ENCODE measurements around the gene SLC25A21. TPM values are rescaled to one million over a fixed set of nuclear protein-coding genes. Genes with fewer than 3 reads are reported as not detected.

SLC25A21 gene
- total and polyA plus RNA-seq, 5 donors, result 0.84 to 1.9 (median 1.3) TPM

GRCh38 chr14:37116933-37117849 is 55.2 kb downstream of the SLC25A21 start:
- Histone ChIP-seq H3K4me1 (ENCODE audit: control insufficient read depth, insufficient read depth, low read length) (no peaks in the 10 kb centered on the region), H3K9me3 (ENCODE audit: control insufficient read depth, low read length) (no peaks in the 10 kb centered on the region), H3K4me3 (ENCODE audit: low read length) (no peak overlapping the region), H3K27me3 (ENCODE audit: control insufficient read depth, insufficient read depth) (no peaks in the 10 kb centered on the region), H3K27ac (ENCODE audit: low read length) (no peak overlapping the region)
- ATAC-seq, result no peak
- 78% methylated on average over 5 of the region's 5 CpGs for WGBS
- DNase-seq, result no peak
- intact Hi-C loops (cut with DNase I), result no loop called here

GRCh38 chr14:37115406-37115805 is 57.0 kb downstream of the SLC25A21 start:
- Histone ChIP-seq H3K27me3 (ENCODE audit: control insufficient read depth, insufficient read depth) (no peaks in the 10 kb centered on the region), H3K27ac (ENCODE audit: low read length) (no peak overlapping the region), H3K9me3 (ENCODE audit: control insufficient read depth, low read length) (no peaks in the 10 kb centered on the region), H3K4me3 (ENCODE audit: low read length) (no peak overlapping the region), H3K4me1 (ENCODE audit: control insufficient read depth, insufficient read depth, low read length) (no peaks in the 10 kb centered on the region)
- 78% methylated on average over 1 of the region's 1 CpG for WGBS
- no peak for DNase-seq
- intact Hi-C loops (cut with DNase I), result no loop called here
- no peak for ATAC-seq

- no peak overlapping the region for H3K27ac ChIP-seq (ENCODE audit: low read length)
- no peaks in the 10 kb centered on the region for H3K9me3 ChIP-seq (ENCODE audit: control insufficient read depth, low read length)
- no peaks in the 10 kb centered on the region for H3K4me1 ChIP-seq (ENCODE audit: control insufficient read depth, insufficient read depth, low read length)
- no peak overlapping the region for H3K4me3 ChIP-seq (ENCODE audit: low read length)
- no peak for DNase-seq
- H3K27me3 ChIP-seq (ENCODE audit: control insufficient read depth, insufficient read depth), result no peaks in the 10 kb centered on the region
- ATAC-seq, result no peak
- WGBS, result 73% methylated on average over 3 of the region's 3 CpGs
- intact Hi-C loops (cut with DNase I), result no loop called here
These were observed 57.8 kb downstream of the SLC25A21 start for GRCh38 chr14:37114559-37114958.

- ATAC-seq, result no peak
- no peak for DNase-seq
- Histone ChIP-seq H3K4me3 (ENCODE audit: low read length) (no peak overlapping the region), H3K4me1 (ENCODE audit: control insufficient read depth, insufficient read depth, low read length) (no peaks in the 10 kb centered on the region), H3K9me3 (ENCODE audit: control insufficient read depth, low read length) (no peaks in the 10 kb centered on the region), H3K27ac (ENCODE audit: low read length) (no peak overlapping the region), H3K27me3 (ENCODE audit: control insufficient read depth, insufficient read depth) (no peaks in the 10 kb centered on the region)
- WGBS, result 82% methylated on average over 3 of the region's 3 CpGs
- intact Hi-C loops (cut with DNase I), result no loop called here
These were observed 58.4 kb downstream of the SLC25A21 start for GRCh38 chr14:37114002-37114401.

GRCh38 chr14:37098132-37098531 is 74.3 kb downstream of the SLC25A21 start:
- no peaks in the 10 kb centered on the region for H3K4me1 ChIP-seq (ENCODE audit: control insufficient read depth, insufficient read depth, low read length)
- intact Hi-C loops (cut with DNase I), result no loop called here

GRCh38 chr14:37094502-37094901 is 77.9 kb downstream of the SLC25A21 start:
- Histone ChIP-seq H3K27me3 (ENCODE audit: control insufficient read depth, insufficient read depth) (no peaks in the 10 kb centered on the region), H3K4me3 (ENCODE audit: low read length) (no peak overlapping the region), H3K9me3 (ENCODE audit: control insufficient read depth, low read length) (no peaks in the 10 kb centered on the region), H3K4me1 (ENCODE audit: control insufficient read depth, insufficient read depth, low read length) (no peaks in the 10 kb centered on the region), H3K27ac (ENCODE audit: low read length) (no peak overlapping the region)
- intact Hi-C loops (cut with DNase I), result no loop called here
- 76% methylated on average over 2 of the region's 2 CpGs for WGBS
- DNase-seq (no peak), ATAC-seq (no peak)

More at GRCh38 chr14:37098132-37098531, 74.3 kb downstream of the SLC25A21 start:
- Histone ChIP-seq H3K27ac (ENCODE audit: low read length) (no peak overlapping the region), H3K4me3 (ENCODE audit: low read length) (no peak overlapping the region), H3K9me3 (ENCODE audit: control insufficient read depth, low read length) (no peaks in the 10 kb centered on the region), H3K27me3 (ENCODE audit: control insufficient read depth, insufficient read depth) (no peaks in the 10 kb centered on the region)
- no peak for DNase-seq
- 72% methylated on average over 2 of the region's 2 CpGs for WGBS
- ATAC-seq, result no peak

- 71% methylated on average over 5 of the region's 5 CpGs for WGBS
- intact Hi-C loops (cut with DNase I), result no loop called here
- H3K9me3 ChIP-seq (ENCODE audit: control insufficient read depth, low read length), result no peaks in the 10 kb centered on the region
- H3K4me3 ChIP-seq (ENCODE audit: low read length), result no peak overlapping the region
- no peak for ATAC-seq
- no peak for DNase-seq
- H3K4me1 ChIP-seq (ENCODE audit: control insufficient read depth, insufficient read depth, low read length), result no peaks in the 10 kb centered on the region
- no peaks in the 10 kb centered on the region for H3K27me3 ChIP-seq (ENCODE audit: control insufficient read depth, insufficient read depth)
- no peak overlapping the region for H3K27ac ChIP-seq (ENCODE audit: low read length)
These were observed 79.0 kb downstream of the SLC25A21 start for GRCh38 chr14:37093364-37093763.

GRCh38 chr14:37091651-37092050 is 80.8 kb downstream of the SLC25A21 start:
- intact Hi-C loops (cut with DNase I), result no loop called here
- H3K27me3 ChIP-seq (ENCODE audit: control insufficient read depth, insufficient read depth), result no peaks in the 10 kb centered on the region
- no peak overlapping the region for H3K4me3 ChIP-seq (ENCODE audit: low read length)
- WGBS, result 77% methylated on average over 3 of the region's 3 CpGs
- H3K27ac ChIP-seq (ENCODE audit: low read length), result no peak overlapping the region
- DNase-seq (no peak), ATAC-seq (no peak)
- H3K4me1 ChIP-seq (ENCODE audit: control insufficient read depth, insufficient read depth, low read length), result no peaks in the 10 kb centered on the region
- H3K9me3 ChIP-seq (ENCODE audit: control insufficient read depth, low read length), result no peaks in the 10 kb centered on the region

- 73% methylated on average over 6 of the region's 6 CpGs for WGBS
- DNase-seq (no peak), ATAC-seq (no peak)
- Histone ChIP-seq H3K27ac (ENCODE audit: low read length) (no peak overlapping the region), H3K4me1 (ENCODE audit: control insufficient read depth, insufficient read depth, low read length) (no peaks in the 10 kb centered on the region), H3K27me3 (ENCODE audit: control insufficient read depth, insufficient read depth) (no peaks in the 10 kb centered on the region), H3K9me3 (ENCODE audit: control insufficient read depth, low read length) (no peaks in the 10 kb centered on the region), H3K4me3 (ENCODE audit: low read length) (no peak overlapping the region)
- intact Hi-C loops (cut with DNase I), result no loop called here
These were observed 82.4 kb downstream of the SLC25A21 start for GRCh38 chr14:37090026-37090425.

- 57% methylated on average over 3 of the region's 3 CpGs for WGBS
- intact Hi-C loops (cut with DNase I), result no loop called here
- H3K27ac ChIP-seq (ENCODE audit: low read length), result no peak overlapping the region
- no peaks in the 10 kb centered on the region for H3K27me3 ChIP-seq (ENCODE audit: control insufficient read depth, insufficient read depth)
- no peaks in the 10 kb centered on the region for H3K9me3 ChIP-seq (ENCODE audit: control insufficient read depth, low read length)
- DNase-seq (no peak), ATAC-seq (no peak)
- H3K4me1 ChIP-seq (ENCODE audit: control insufficient read depth, insufficient read depth, low read length), result no peaks in the 10 kb centered on the region
- no peak overlapping the region for H3K4me3 ChIP-seq (ENCODE audit: low read length)
These were observed 83.0 kb downstream of the SLC25A21 start for GRCh38 chr14:37089410-37089809.

- H3K4me3 ChIP-seq (ENCODE audit: low read length), result no peak overlapping the region
- no peaks in the 10 kb centered on the region for H3K9me3 ChIP-seq (ENCODE audit: control insufficient read depth, low read length)
- no peak overlapping the region for H3K27ac ChIP-seq (ENCODE audit: low read length)
- intact Hi-C loops (cut with DNase I), result no loop called here
- no peaks in the 10 kb centered on the region for H3K4me1 ChIP-seq (ENCODE audit: control insufficient read depth, insufficient read depth, low read length)
- no peaks in the 10 kb centered on the region for H3K27me3 ChIP-seq (ENCODE audit: control insufficient read depth, insufficient read depth)
- ATAC-seq, result no peak
- 76% methylated on average over 9 of the region's 9 CpGs for WGBS
- no peak for DNase-seq
These were observed 83.8 kb downstream of the SLC25A21 start for GRCh38 chr14:37088356-37089215.

All from right cardiac atrium (tissue), 5 donors.